ENCODE measurements around the gene MAP2K3.

MAP2K3 gene

GRCh38 chr17:21284319-21285163, at the start of gene MAP2K3:
TSS of gene MAP2K3 (plus strand) at chr17:21284711. CDS start at chr17:21284921, 210 bp downstream.
- no peak for TF ChIP-seq RARB (CRISPR knock-in tag; IDR thresholded peaks at IDR 0.05)
- TF ChIP-seq TCF4 (CRISPR knock-in tag; IDR thresholded peaks at IDR 0.05; ENCODE audit: borderline replicate concordance) = no peak
- TF ChIP-seq ZNF70 (CRISPR knock-in tag; IDR thresholded peaks at IDR 0.05) = no peak
- TF ChIP-seq ZNF565 (CRISPR knock-in tag; conservative IDR thresholded peaks at IDR 0.05; ENCODE audit: low read depth) = no peak
- TF ChIP-seq OSR1 (CRISPR knock-in tag; IDR thresholded peaks at IDR 0.05) = no peak
- TF ChIP-seq CSDC2 (CRISPR knock-in tag; IDR thresholded peaks at IDR 0.05) = no peak
- no peak for TF ChIP-seq PPARA (CRISPR knock-in tag; IDR thresholded peaks at IDR 0.05; ENCODE audit: borderline replicate concordance)
- TF ChIP-seq ISL1 (CRISPR knock-in tag; IDR thresholded peaks at IDR 0.05) = no peak
- no peak for TF ChIP-seq ZFP30 (CRISPR knock-in tag; IDR thresholded peaks at IDR 0.05)
- TF ChIP-seq, protein P1, sequence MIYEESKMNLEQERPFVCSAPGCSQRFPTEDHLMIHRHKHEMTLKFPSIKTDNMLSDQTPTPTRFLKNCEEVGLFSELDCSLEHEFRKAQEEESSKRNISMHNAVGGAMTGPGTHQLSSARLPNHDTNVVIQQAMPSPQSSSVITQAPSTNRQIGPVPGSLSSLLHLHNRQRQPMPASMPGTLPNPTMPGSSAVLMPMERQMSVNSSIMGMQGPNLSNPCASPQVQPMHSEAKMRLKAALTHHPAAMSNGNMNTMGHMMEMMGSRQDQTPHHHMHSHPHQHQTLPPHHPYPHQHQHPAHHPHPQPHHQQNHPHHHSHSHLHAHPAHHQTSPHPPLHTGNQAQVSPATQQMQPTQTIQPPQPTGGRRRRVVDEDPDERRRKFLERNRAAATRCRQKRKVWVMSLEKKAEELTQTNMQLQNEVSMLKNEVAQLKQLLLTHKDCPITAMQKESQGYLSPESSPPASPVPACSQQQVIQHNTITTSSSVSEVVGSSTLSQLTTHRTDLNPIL (CRISPR knock-in tag; IDR thresholded peaks at IDR 0.05; ENCODE audit: low read depth) = no peak
- ATAC-seq = peak; percentile 74

DNA sequence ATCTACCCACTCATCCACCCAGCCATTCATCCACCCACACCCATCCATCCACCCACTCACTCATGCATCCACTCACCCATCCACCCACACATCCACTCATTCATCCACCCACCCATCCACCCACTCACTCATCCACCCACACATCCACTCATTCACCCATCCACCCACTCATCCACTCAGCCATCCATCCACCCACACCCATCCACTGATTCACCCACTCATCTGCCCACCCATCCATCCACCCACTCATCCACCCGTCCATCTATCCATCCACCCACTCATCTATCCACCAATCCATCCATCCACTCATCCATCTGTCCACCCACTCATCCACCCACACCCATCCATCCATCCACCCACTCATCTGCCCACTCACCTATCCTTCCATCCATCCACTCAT, 48.6 kb upstream of the MAP2K3 start:
- TF ChIP-seq ISL1 (CRISPR knock-in tag; IDR thresholded peaks at IDR 0.05) (no peak), SNAI2 (CRISPR knock-in tag; IDR thresholded peaks at IDR 0.05) (no peak), ESRRG (CRISPR knock-in tag; IDR thresholded peaks at IDR 0.05) (no peak), ZNF8 (CRISPR knock-in tag; IDR thresholded peaks at IDR 0.05) (no peak), ARNTL (CRISPR knock-in tag; IDR thresholded peaks at IDR 0.05; ENCODE audit: borderline replicate concordance, low read depth) (no peak)
- ATAC-seq = no peak

DNA sequence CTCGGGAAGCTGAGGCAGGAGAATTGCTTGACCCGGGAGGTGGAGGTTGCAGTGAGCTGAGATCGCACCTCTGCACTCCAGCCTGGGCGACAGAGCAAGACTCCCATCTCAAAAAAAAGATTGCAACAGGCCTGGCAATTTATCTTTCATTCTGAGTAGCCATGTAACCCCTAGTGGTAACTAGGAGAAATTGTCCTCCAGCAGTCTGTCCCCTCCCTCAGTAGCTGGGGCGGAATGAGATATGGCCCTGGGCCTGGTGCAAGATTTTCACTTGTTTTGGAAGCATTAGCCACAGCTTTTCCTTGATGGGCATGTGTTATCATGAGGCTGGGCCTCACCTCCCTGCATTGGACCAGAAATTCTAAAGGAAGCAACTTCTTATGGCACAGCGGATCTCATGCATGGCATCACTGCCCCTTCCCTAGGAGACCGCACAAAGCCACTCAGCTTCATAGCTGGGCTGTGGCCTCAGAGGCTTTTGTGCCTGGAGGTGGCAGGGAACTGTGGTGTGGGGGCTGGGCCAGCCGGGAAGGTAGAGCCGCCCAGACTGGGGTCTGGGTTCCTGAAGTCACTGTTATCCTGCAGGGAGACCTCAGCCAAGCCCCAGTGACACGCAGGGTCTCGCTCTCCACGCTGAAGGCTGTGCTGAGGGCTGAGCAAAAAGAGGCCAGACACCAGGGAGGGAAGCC, 44.7 kb upstream of the MAP2K3 start:
- TF ChIP-seq RARB (CRISPR knock-in tag; IDR thresholded peaks at IDR 0.05) (no peak), OSR1 (CRISPR knock-in tag; IDR thresholded peaks at IDR 0.05) (no peak), TCF4 (CRISPR knock-in tag; IDR thresholded peaks at IDR 0.05; ENCODE audit: borderline replicate concordance) (no peak), CSRNP3 (CRISPR knock-in tag; IDR thresholded peaks at IDR 0.05) (no peak), PATZ1 (CRISPR knock-in tag; IDR thresholded peaks at IDR 0.05; ENCODE audit: borderline replicate concordance) (no peak), CSDC2 (CRISPR knock-in tag; IDR thresholded peaks at IDR 0.05) (no peak), PPARA (CRISPR knock-in tag; IDR thresholded peaks at IDR 0.05; ENCODE audit: borderline replicate concordance) (no peak), ZC3H10 (CRISPR knock-in tag; IDR thresholded peaks at IDR 0.05) (no peak), ISL1 (CRISPR knock-in tag; IDR thresholded peaks at IDR 0.05) (no peak), ZFP30 (CRISPR knock-in tag; IDR thresholded peaks at IDR 0.05) (no peak)
- TF ChIP-seq, protein P2, sequence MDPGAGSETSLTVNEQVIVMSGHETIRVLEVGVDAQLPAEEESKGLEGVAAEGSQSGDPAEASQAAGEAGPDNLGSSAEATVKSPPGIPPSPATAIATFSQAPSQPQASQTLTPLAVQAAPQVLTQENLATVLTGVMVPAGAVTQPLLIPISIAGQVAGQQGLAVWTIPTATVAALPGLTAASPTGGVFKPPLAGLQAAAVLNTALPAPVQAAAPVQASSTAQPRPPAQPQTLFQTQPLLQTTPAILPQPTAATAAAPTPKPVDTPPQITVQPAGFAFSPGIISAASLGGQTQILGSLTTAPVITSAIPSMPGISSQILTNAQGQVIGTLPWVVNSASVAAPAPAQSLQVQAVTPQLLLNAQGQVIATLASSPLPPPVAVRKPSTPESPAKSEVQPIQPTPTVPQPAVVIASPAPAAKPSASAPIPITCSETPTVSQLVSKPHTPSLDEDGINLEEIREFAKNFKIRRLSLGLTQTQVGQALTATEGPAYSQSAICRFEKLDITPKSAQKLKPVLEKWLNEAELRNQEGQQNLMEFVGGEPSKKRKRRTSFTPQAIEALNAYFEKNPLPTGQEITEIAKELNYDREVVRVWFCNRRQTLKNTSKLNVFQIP (CRISPR knock-in tag; IDR thresholded peaks at IDR 0.05; ENCODE audit: borderline replicate concordance, low read depth) = no peak
- TF ChIP-seq, protein P3, sequence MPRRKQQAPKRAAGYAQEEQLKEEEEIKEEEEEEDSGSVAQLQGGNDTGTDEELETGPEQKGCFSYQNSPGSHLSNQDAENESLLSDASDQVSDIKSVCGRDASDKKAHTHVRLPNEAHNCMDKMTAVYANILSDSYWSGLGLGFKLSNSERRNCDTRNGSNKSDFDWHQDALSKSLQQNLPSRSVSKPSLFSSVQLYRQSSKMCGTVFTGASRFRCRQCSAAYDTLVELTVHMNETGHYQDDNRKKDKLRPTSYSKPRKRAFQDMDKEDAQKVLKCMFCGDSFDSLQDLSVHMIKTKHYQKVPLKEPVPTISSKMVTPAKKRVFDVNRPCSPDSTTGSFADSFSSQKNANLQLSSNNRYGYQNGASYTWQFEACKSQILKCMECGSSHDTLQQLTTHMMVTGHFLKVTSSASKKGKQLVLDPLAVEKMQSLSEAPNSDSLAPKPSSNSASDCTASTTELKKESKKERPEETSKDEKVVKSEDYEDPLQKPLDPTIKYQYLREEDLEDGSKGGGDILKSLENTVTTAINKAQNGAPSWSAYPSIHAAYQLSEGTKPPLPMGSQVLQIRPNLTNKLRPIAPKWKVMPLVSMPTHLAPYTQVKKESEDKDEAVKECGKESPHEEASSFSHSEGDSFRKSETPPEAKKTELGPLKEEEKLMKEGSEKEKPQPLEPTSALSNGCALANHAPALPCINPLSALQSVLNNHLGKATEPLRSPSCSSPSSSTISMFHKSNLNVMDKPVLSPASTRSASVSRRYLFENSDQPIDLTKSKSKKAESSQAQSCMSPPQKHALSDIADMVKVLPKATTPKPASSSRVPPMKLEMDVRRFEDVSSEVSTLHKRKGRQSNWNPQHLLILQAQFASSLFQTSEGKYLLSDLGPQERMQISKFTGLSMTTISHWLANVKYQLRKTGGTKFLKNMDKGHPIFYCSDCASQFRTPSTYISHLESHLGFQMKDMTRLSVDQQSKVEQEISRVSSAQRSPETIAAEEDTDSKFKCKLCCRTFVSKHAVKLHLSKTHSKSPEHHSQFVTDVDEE (CRISPR knock-in tag; IDR thresholded peaks at IDR 0.05) = no peak
- TF ChIP-seq, protein P1 (CRISPR knock-in tag; IDR thresholded peaks at IDR 0.05; ENCODE audit: low read depth) = no peak
- peak; percentile 80 for ATAC-seq
